Measurements from ENCODE around the gene ERP29. TPM values are rescaled to one million over a fixed set of nuclear protein-coding genes. Genes with fewer than 3 reads are reported as not detected.
"Not testable (repeated sequence)": the region's sequence is repeated elsewhere in the genome, so short reads cannot be mapped to it uniquely, and the experiment has no call there.

The ERP29 gene
- polyA plus RNA-seq, 1 donor (not counting 4 experiments of a cell fraction or from before 2014, with no cell fraction given): 89.4 TPM

DNA sequence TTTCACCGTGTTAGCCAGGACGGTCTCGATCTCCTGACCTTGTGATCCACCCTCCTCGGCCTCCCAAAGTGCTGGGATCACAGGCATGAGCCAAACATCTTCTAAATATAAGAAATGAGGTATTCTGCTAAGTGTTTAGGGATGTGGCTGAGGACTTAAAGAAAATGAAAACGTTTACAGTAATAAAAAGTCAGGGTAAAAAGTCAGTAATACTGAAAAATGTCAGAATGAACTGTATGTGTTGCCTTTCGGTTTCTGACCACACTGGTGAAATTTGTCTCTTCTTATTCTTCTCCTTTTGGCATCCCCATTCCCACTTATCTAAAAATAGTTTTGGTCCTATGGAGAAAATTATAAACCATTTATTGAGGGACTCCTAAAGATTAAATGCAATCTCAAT is 20.8 kb upstream of the ERP29 start:
- TF ChIP-seq EZH2 (IDR thresholded peaks at IDR 0.05; ENCODE audit: low read length) (no peak), CTCF (optimal IDR thresholded peaks at IDR 0.05 in 1 of 3, IDR thresholded peaks at IDR 0.05 in 1 of 3, conservative IDR thresholded peaks at IDR 0.05 in 1 of 3; ENCODE audit: extremely low read depth in 1 of 3, insufficient read depth in 2 of 3, low read length in 3 of 3) (no peak)
- no peaks in the 10 kb centered on the region for H3K27me3 ChIP-seq (ENCODE audit: control insufficient read depth, extremely low read depth, insufficient read depth, low read length)
- FAIRE-seq: no peak
- no peaks in the 10 kb centered on the region for H4K20me1 ChIP-seq (ENCODE audit: control insufficient read depth, extremely low read depth, insufficient read depth, low read length)
- no peaks in the 10 kb centered on the region for H3K9me3 ChIP-seq (ENCODE audit: control insufficient read depth, low read depth, low read length)
- H2AFZ ChIP-seq (ENCODE audit: control insufficient read depth, low read length): no peak overlapping the region
- H3K9ac ChIP-seq (ENCODE audit: control insufficient read depth, extremely low read depth, insufficient read depth, low read length): no peak overlapping the region
- no peaks in the 10 kb centered on the region for H3K36me3 ChIP-seq (ENCODE audit: control insufficient read depth in 2 of 2, extremely low read depth in 1 of 2, insufficient read depth in 2 of 2, low read length in 2 of 2)
- H3K9me1 ChIP-seq (ENCODE audit: control insufficient read depth, extremely low read depth, insufficient read depth, low read length): no peaks in the 10 kb centered on the region
- no peak overlapping the region for H3K27ac ChIP-seq (ENCODE audit: control insufficient read depth, insufficient read depth, low read length)
- no peak for DNase-seq (ENCODE audit: low read depth, low spot score)
- dilution Hi-C loops (cut with MboI; ENCODE audit: extremely low pct_ligation_motif_present, low sequenced_read_pairs): no loop called here
- H3K4me3 ChIP-seq (ENCODE audit: control insufficient read depth in 2 of 3, extremely low read depth in 1 of 3, insufficient read depth in 2 of 3, low read depth in 1 of 3, low read length in 3 of 3): no peak overlapping the region
- H3K4me1 ChIP-seq (ENCODE audit: control insufficient read depth, extremely low read depth, insufficient read depth, low read length): peaks cover 3% of the 10 kb centered on the region
- no peaks in the 10 kb centered on the region for H3K79me2 ChIP-seq (ENCODE audit: control insufficient read depth, insufficient read depth, low read length)
- H3K4me2 ChIP-seq (ENCODE audit: control insufficient read depth, extremely low read depth, insufficient read depth, low read depth, low read length): no peak overlapping the region

DNA sequence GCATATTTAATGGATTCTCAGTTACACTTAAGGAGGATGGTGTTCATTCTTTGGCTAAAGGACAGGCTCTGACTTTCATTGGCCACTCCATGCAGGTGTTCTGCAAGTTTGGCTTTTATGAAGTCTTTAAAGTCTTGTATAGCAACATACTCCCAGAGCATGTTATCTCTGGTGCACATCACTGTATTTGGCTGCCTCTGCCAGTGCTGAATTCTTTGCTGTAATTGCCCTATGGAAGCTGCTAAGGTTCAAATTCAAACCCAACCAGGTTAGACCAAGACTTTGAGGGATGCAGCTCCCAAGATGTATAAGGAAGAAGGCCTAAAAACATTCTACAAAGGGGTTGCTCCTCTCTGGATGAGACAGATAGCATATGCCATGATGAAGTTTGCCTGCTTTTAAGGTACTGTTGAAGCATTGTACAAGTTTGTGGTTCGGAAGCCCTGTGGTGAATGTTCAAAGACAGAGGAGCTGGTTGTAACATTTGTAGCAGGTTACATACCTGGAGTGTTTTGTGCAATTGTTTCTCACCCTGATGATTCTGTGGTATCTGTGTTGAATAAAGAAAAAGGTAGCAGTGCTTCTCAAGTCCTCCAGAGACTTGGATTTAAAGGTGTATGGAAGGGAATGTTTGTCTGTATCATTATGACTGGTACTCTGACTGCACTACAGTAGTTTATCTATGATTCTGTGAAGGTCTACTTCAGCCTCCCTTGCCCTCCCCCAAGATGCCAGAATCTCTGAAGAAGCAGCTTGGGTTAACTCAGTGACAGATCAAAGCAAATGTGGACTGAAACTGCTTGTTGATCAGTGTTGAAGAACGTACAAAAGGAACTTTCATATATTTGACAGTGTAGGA is 19.7 kb upstream of the ERP29 start:
- Histone ChIP-seq H3K4me1 (ENCODE audit: control insufficient read depth, extremely low read depth, insufficient read depth, low read length) (peaks cover 3% of the 10 kb centered on the region), H4K20me1 (ENCODE audit: control insufficient read depth, extremely low read depth, insufficient read depth, low read length) (no peaks in the 10 kb centered on the region), H3K27me3 (ENCODE audit: control insufficient read depth, extremely low read depth, insufficient read depth, low read length) (no peaks in the 10 kb centered on the region), H3K79me2 (ENCODE audit: control insufficient read depth, insufficient read depth, low read length) (no peaks in the 10 kb centered on the region), H3K9ac (ENCODE audit: control insufficient read depth, extremely low read depth, insufficient read depth, low read length) (no peak overlapping the region), H3K4me2 (ENCODE audit: control insufficient read depth, extremely low read depth, insufficient read depth, low read depth, low read length) (peak overlapping the region; percentile 69), H3K4me3 (ENCODE audit: control insufficient read depth in 2 of 3, extremely low read depth in 1 of 3, insufficient read depth in 2 of 3, low read depth in 1 of 3, low read length in 3 of 3) (no peak overlapping the region), H3K9me3 (ENCODE audit: control insufficient read depth, low read depth, low read length) (no peaks in the 10 kb centered on the region), H2AFZ (ENCODE audit: control insufficient read depth, low read length) (peak overlapping the region; percentile 29), H3K9me1 (ENCODE audit: control insufficient read depth, extremely low read depth, insufficient read depth, low read length) (no peaks in the 10 kb centered on the region), H3K36me3 (ENCODE audit: control insufficient read depth in 2 of 2, extremely low read depth in 1 of 2, insufficient read depth in 2 of 2, low read length in 2 of 2) (no peaks in the 10 kb centered on the region), H3K27ac (ENCODE audit: control insufficient read depth, insufficient read depth, low read length) (no peak overlapping the region)
- no peak for TF ChIP-seq CTCF (optimal IDR thresholded peaks at IDR 0.05 in 1 of 3, IDR thresholded peaks at IDR 0.05 in 1 of 3, conservative IDR thresholded peaks at IDR 0.05 in 1 of 3; ENCODE audit: extremely low read depth in 1 of 3, insufficient read depth in 2 of 3, low read length in 3 of 3)
- TF ChIP-seq EZH2 (IDR thresholded peaks at IDR 0.05; ENCODE audit: low read length): no peak
- dilution Hi-C loops (cut with MboI; ENCODE audit: extremely low pct_ligation_motif_present, low sequenced_read_pairs): no loop called here
- no peak for DNase-seq (ENCODE audit: low read depth, low spot score)
- FAIRE-seq: peak; percentile 73

DNA sequence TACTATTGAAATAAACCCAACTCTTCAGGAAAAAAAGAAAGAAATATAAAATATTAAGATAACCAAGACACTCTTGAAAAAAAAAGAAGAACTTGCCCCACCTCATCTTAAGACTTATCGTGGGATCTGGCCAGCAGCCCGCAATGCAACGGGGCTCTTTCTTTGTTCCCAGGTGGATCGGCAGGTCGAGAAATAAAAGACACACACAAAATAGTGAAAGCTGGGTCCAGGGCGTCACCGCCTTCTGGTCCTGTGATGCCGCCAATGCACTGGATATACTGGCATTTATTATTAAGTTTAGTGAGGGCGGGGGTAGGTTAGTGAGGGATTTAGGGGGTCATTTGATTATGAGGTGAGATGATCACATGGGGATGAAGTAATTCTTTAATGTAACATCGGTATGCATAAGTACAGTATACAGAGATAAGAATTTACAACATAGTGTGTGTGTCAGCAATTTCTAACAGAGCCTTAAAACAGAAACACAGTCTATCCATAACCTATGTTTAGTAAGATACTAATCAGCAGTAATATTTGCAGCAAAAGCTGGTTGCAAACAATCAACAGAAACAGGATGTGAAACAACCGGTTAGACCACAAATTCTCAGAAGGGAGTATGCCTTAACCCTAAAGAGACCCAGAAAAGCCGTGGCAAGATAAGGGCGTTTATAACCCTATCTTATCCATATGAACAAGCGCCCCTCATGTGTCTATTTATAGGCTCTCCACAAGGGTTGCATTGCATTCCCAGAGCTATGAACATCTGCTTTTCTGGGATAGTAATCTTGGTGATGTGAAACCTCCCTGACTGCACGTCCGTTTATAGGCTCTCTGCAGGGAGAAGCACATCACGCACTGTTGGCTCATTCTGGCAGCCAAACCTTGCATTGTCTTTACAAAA is 18.8 kb upstream of the ERP29 start:
- H3K9me1 ChIP-seq (ENCODE audit: control insufficient read depth, extremely low read depth, insufficient read depth, low read length); H3K9me3 ChIP-seq (ENCODE audit: control insufficient read depth, low read depth, low read length); H3K4me1 ChIP-seq (ENCODE audit: control insufficient read depth, extremely low read depth, insufficient read depth, low read length); H3K9ac ChIP-seq (ENCODE audit: control insufficient read depth, extremely low read depth, insufficient read depth, low read length); H3K27me3 ChIP-seq (ENCODE audit: control insufficient read depth, extremely low read depth, insufficient read depth, low read length); H3K36me3 ChIP-seq (ENCODE audit: control insufficient read depth in 2 of 2, extremely low read depth in 1 of 2, insufficient read depth in 2 of 2, low read length in 2 of 2); H3K27ac ChIP-seq (ENCODE audit: control insufficient read depth, insufficient read depth, low read length); dilution Hi-C loops (cut with MboI; ENCODE audit: extremely low pct_ligation_motif_present, low sequenced_read_pairs); H4K20me1 ChIP-seq (ENCODE audit: control insufficient read depth, extremely low read depth, insufficient read depth, low read length); DNase-seq (ENCODE audit: low read depth, low spot score); H3K79me2 ChIP-seq (ENCODE audit: control insufficient read depth, insufficient read depth, low read length): not testable (repeated sequence)
- Histone ChIP-seq H2AFZ (ENCODE audit: control insufficient read depth, low read length) (peak overlapping the region; percentile 52), H3K4me2 (ENCODE audit: control insufficient read depth, extremely low read depth, insufficient read depth, low read depth, low read length) (peak overlapping the region; percentile 69), H3K4me3 (ENCODE audit: control insufficient read depth in 2 of 3, extremely low read depth in 1 of 3, insufficient read depth in 2 of 3, low read depth in 1 of 3, low read length in 3 of 3) (peak overlapping the region in 1 of 3 experiments; percentile 14)
- FAIRE-seq: peak; percentile 41
